Activated CD4-positive, alpha-beta T cell treated with anti-CD3 and anti-CD28 coated beads, Interleukin-2, Interleukin-4, amounts not matched to agents 100 ng/mL and 50 ng/mL, durations not matched to agents 16 hours and 8 hours (primary cell): Measurements from ENCODE around the gene TSPEAR.

Experiments
- DNase-seq: peaks from one replicate; pipeline ENCODE4 v3.0.0-alpha.2; 2020; ENCODE audit warnings: low spot score

TSPEAR gene

DNA sequence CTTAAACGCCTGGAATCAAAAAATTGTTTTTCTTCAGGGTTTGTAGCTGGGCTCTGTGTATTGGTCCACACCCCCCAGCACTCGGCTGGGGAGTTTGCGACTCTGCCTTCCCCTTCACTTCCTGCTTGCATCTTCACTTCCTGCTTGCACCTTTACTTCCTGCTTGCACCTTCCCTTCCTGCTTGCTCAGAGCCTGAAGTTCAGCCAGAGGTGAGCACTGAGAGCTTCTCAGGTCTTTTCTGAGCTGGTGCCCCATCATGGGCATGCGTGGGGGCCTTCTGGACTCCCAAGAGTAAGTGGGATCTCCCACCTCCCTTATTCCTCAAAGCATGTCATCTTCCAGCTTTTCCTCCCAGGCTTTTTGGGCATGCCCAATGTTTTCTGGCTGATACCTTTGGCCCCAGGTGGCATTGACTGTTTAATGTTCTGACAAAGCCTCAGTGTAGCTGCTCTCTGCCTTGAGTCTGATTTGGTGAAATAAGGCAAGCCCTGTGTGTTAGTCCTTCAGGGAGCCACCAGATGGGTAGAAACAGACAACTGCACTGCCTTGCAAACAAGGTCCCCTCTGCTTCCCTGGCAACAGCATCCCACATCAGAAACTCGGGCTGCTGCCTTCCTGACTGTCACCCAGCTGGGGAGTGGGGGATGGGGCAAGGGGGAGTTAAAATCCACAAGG lies 163.6 kb downstream of the TSPEAR start:
- no peak for DNase-seq

DNA sequence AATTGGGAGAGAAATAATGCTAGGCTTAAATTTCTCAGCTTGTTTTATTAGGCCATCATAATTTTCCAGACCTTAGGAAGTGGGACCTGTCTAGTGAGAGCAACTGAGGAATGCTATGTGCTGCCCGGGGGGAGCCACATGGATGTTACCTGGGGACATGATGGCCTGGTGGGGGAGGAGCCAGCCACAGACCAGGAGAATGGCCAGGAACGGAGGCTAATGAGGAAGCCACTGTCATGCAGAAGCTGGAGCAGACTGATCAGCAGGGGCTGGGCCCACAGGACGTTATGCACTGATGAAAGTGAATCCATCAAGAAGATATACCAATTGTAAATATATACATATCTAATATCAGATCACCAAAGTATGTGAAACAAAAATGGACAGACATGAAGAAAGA lies 166.8 kb downstream of the TSPEAR start:
- no peak for DNase-seq

DNA sequence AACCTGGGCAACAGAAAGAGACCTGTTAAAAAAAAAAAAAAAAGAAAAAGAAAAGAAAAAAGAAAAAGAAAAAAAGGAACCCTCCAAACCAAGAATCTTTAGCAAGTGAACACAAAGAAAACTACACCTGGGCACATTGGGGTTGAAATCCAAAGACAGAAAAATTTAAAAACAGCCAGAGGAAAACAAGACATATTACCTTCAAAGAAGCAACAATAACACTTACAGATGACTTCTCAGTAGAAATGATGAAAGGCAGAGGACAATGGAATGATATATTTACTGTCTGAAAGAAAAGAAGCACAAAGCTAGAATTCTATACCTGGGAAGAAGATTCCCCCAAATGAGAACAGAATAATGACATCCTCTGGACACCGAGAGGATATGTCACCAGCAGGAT lies 168.7 kb downstream of the TSPEAR start:
- DNase-seq, result no peak

DNA sequence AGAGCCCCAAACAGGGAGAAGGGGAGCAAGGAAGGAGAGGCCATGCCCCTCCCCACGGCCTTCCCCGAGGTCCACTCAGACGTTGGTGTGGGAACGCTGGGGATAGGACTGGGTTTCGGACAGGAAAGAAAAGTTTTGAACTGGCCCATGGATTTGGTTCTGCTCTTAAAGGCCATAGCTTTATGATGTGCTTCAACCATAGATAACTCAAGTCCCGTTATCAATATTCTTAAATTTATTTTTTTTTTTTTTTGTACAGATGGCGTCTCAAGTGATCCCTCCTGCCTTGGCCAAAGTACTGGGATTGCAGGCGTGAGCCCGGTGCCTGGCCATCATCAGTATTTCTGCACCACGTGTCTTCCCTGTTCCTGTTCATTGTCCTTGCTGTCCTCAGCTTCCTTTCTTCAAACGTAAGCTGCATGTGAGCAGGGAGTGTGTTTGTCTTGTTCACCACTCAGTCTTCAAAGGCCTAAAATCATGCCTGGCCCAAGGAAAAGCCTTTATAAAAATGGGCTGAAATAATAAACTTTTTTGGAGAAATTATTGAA lies 170.6 kb downstream of the TSPEAR start:
- DNase-seq, result no peak

DNA sequence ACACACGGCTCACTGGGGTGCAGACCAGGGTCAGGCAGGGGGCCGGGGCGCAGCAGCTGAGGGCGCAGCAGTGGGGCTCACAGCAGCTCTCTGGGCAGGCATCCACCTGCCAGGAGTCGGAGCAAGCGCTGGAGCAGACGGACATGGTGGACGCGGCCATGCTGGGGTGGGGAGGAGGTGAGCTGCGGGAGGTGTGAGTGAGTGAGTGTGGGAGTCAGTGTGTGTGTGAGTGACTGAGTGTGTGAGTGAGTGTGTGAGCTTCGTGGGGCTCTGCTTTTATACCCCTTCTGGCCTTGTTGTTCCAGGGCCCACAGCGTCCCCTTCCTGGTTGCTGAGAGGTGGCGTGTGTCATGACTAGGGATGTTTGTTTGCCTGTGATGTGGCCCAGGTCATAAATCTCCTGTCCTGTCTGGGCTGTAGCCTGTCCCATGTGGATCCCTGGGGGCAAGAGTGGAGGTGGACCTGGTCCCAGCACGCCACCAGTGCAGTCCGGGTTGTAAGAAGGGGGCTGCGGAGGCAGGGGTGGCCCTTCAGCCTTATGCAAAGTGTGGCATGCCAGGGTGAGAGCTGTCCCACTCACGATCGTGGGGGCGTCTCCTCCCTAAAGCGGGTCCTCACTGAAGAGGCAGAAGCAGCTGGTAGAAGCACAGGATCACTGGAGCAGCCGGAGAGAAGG lies 171.2 kb downstream of the TSPEAR start, which contains the start of gene KRTAP10-1:
KRTAP10-1 (minus strand) TSS at position 205 of the 676 bp plus-strand sequence; CDS start at position 160, 45 bp downstream.
- DNase-seq, result no peak

DNA sequence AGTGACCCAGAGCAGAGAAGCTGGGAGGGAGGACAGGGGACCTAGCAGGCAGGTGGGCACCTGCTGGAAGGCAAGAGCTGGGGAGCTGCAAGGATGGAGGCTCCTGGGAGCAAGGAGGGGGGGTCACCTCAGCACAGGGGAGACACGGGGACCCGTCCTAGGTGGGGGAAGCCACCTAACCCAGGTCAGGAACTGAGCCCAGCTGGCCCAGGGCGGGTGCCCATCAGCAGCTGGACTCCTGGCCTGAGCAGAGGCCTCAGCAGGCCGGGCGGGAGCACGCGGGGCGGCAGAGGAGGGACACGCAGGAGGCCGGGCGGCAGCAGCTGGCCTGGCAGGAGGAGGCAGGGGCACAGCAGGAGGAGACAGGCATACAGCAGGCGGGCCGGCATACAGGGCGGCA lies 172.3 kb downstream of the TSPEAR start:
- no peak for DNase-seq

DNA sequence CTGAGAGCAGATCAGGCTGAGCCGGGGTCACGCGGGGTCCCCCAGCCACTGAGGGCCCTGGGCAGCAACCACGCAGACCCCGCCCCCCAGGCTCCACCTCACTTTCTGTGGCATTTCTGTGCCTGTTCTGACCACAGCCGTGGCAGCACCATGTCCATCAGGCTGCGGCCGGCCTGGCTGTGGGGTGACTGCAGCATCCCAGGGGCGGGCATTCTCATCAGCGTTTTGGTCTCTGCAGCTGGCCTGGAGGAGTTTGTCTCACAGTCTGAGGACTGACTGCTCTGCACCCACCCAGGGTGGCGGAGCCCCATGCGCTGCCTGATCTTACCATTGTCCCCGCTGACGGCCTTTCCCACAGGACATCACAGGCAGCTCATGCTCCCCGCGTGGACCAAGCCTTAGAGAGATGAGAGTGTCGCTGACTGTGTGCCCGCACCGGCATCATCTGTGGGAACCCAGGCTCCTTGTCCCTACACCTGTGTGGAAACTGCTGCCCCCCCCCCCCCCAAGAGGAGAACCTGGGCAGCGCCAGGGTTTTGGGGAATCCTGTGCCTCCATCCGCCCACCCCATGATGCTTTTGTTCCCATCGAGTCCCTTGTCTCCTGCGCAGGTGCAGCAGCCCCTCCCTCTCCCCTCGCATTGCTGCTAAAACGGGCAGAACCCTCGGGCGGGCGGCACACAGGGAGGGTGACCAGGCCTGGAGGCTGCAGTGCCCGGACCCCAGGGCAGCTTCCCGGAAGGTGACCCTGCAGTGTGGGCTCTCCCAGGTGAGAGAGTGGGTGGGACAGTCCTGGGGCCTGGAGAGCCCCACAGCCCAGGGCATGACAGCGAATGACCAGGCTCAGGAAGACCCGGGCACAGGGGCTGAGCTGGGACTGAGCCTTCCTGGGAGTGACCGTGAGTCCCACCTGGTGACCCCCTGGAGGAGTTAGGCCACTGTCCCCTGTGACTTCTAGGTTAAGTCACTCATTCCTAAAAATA lies 173.2 kb downstream of the TSPEAR start:
- no peak for DNase-seq

DNA sequence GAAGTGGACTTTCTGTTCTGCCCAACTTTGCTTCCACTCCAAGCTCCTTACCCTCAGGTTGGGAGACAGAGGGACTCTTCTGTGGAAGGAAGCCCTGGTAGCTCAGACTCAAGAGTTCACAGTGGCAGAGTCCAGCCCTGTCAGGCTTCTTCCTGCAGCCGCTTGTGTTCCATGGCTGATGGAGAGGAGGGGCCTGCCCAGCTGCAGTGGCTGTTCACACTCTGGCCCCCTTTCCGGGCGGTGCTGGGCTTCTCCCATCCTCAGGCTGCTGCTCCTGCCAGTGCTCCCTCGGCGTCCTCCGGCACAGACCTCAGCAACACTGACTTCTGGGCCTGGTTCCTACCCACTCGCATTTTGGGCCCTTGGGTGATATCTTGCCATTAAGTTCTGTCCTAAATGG lies 175.4 kb downstream of the TSPEAR start:
- no peak for DNase-seq

DNA sequence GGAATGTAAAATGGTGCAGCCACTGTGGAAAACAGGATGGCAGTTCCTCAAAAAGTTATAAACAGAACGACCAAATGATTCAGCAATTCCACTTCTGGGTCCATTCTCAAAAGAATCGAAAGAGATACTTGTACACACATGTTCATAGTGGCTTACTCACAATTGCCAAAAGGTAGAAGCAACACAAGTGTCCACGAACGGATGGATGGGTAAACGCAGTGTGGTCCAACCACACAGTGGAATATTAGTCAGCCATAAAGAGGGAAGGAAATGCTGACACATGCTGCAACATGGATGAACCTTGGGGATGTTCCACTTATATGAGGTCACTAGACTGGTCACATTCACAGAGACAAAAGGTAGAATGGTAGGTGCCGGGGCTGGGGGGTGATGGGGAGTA lies 176.7 kb downstream of the TSPEAR start:
- DNase-seq, result no peak

DNA sequence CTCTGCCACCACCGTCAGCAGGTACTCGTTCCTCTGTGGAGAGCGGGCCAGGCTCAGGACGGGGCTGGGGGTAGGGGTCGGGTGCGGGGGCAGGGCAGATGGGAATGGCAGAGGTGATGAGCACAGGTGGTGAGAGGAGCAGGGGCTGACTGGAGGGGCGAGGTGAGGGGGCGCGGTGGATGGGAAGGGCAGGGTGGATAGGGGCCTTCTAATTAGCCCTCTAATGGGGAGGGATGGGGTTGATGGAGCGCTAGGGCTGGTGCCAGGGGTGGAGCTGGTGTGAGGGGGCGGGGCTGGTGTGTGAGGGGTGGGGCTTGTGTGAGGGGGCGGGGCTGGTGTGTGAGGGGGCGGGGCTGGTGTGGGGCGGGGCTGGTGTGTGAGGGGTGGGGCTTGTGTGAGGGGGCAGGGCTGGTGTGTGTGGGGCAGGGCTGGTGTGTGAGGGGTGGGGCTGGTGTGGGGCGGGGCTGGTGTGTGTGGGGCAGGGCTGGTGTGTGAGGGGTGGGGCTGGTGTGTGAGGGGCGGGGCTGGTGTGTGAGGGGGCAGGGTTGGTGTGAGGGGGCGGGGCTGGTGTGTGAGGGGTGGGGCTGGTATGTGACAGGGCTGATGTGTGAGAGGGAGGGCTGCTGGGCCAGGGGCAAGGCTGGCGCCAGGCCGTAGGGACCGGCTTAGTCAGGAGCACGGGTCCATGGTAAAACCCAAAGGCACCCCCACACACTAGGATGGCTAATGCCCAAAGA lies 177.3 kb downstream of the TSPEAR start:
- DNase-seq, result no peak

DNA sequence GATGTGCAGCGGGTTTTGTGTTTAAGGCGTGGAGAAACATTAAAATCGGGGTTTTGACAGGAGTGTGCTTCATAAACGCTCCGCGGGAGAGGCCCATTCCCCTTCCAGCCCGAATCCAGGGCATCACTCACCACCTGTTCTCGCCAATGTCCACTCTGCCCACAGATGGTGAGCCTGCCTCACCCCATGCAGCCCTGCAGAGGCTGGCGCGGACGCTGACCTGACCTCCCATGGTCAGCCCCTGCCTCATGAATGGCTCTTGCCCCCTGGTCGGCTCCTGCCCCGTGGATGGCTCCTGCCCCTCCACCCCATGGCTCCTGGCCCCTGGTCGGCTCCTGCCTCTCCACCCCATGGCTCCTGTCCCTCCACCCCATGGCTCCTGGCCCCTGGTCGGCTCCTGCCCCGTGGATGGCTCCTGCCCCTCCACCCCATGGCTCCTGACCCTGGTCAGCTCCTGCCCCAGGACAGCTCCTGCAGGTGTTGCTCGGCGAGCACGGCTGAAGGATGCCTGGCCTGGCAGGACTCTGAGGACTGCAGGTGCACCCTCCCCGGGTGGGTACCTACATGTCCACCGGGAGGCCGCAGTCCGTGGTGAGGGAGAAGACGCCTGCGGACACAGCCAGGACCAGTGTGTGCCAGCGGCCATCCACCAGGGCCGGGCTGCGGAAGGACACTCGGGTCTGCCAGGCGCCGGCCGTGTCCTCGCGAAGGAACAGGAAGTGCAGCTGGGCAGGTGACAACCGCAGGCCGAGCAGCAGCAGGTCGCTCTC lies 178.1 kb downstream of the TSPEAR start:
- no peak for DNase-seq

DNA sequence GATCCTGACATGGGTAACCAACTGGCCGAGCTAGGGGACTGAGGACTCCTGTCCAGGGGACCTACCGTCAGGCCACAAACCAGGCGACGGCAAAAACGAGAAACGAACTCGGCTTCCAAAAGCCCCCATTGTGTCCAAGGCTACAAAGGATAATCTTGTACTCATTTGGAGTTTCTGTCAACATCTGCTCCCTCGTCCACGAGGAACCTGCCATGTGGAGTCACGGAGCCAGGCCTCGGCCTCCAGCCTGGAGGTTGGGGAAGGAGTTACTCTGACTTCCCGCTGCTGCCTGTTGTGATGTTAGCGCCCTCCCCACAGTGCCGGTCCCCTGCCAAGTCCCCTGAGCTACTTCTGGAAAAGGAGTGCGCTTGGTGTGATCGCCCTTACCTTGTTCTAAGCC lies 178.7 kb downstream of the TSPEAR start:
- DNase-seq, result no peak

DNA sequence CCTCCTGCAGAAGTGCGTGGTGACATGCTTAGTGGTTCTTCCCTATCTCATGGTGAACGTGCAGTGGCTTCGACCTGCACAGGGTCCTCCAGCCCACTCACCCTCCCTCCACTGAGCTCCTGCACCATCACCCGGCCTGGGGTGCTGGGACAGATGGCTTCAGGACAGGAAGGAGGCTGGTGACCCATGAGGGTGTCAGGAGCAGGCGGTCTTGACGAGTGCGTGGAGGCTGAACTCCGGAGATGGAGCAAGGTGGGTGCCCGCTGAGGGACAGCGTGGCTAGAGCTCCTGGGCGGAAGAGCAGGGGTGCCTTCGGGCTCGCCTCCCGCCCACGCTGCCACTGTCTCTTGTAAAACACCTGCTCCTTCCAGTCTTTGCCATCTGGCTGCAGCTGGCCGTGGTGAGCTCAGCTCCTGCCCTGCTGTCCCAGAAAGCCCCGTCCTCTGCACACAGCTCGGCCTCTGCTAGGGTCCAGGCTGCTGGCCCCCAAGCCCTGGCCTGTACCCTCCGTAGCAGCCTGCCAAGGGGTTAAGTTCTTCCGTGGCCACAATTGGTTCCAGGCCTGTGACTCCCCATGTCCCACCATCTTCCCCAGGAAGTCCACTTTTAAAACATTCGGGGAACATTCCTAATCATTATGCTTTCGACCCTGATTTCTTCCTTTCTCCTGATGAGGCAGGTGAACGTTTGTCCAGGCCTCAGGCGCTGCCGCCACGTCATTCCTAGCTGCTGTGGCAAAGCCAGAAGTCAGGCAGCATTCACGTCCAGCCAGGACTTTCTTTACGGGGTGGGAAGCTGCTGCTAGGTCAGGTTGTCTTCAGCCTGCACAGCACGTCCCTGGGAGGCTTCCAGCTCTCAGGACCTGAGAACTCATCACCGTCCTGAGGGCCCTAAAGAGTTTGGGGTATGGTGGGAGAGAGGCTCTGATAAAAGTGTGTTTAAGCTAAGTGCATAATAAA lies 179.5 kb downstream of the TSPEAR start:
- no peak for DNase-seq

DNA sequence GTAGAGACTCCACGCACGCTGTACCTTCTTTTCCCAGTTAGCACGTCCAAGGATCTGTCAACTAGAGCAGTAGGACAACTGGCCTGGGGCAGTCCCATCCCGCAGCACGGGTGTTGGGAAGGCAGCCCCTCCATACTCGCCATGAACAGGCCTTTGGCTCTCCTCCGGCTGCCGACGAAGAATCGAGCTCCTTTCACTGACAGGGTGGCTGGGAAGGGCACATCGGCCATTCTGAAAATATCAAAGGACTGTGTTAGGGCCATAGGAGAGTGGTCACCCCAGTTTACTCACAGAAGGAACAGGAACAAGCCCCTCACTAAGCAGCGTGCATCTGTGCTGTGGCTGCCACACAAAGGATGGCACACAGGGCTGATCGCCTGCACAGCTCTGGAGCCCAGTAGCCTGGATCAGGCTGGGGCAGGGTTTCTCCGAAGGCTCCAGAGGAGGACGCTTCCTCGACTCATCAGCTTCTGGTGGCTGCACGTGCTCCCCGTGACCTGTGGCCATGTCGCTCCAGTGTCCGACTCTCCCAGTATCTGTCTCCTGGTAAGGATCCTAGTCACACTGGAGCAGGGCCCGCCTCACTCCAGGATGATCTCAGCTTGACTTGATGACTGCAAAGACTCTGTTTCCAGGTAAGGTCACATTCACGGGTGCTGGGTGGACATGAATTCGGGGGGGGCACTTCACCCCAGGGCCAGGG lies 180.3 kb downstream of the TSPEAR start:
- no peak for DNase-seq

DNA sequence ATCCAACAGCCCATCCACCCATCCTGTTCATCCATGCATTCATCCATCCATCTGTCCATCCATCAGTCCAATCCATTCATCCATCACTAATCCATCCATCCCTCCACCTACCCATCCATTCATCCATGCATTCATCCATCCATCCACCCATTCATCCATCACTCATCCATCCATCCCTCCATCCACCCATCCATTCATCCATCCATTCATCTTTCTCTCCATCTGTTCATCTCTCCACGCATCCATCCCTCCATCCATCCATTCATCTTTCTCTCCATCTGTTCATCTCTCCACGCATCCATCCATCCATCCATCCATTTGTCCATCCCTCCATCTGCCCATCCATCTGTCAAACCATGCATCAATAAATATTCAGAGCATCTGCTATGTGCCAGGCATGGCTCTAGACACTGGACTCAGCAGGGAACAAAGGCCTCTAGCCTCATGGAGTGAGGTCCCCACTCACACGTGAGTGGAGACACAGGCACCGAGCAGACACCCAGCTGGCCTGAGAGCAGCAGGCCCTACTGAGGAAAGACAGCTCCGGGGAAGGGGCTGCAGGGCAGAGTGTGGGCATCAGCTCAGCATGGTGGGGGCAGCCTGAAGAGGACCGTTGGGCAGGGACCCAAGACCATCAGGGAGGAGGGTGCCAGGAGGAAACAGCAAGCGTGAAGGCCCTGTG lies 181.0 kb downstream of the TSPEAR start:
- no peak for DNase-seq

DNA sequence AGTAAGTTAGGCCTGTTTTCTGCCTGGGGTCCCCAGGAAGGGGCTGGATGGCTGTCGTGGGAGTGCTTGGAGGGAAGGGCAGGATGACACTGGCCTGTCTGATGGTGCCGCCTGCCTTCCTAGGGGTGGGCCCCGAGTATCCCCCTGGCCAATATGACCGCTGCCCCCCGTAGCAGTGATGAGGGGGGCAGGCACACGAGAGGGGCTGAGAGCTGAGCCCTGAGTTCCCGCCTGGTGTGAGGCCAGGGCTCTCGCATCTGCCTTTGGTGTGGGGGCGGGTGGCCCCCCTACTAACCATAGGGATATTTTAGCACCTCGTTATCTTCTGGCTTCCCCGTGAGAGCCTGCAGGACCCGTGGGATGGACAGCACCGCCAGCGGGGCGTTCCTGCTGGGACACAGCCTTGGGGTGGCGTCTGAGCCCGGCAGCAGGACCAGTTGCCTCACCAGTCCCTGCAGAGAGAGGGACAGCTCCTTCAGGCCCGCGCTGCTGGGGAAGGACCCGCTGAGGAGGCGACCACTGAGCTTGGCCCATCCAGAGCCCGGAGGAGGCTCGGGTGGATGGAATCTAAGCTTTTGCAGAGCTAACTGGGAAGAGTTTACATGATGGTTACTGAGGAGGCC lies 181.8 kb downstream of the TSPEAR start:
- no peak for DNase-seq

DNA sequence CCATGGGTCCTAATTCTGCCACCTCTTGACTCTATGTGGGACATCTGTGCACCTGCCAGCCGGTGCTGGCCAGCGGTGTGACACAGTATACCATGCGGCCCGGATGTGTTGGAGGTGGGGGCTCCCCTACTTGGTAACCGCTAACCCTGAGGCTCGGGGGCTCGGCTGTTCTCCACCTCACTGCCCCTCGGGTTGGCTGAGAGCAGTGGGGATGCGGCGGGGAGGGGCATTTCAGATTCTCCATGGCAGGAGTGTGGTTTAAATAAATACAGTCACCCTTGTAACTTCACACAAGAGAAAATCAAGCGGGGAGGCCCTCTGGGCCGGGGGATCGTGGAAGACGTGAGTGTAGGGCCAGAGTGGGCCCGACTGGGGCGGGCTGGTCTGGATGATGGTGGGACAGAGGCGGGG lies 182.4 kb downstream of the TSPEAR start:
- no peak for DNase-seq

DNA sequence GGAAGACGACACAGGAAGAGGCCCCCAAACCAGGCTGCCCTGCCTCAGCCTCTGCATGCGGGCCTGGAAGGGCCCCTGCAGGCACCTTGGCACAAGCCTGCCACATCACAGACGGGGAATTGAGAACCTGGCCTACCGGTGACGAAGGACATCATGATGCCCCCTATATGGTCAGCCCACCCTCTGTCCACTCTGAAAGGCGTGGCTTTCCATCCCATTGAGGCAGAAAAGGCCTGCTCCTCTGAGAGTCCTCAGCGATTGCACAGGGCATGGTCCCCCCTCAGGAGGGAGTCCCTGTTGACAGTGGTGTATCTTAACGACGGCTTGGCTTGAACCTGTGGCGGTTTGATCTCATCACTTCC lies 182.8 kb downstream of the TSPEAR start:
- DNase-seq, result no peak
